Measurements from ENCODE around the gene RREB1.
"Not testable (repeated sequence)": the region's sequence is repeated elsewhere in the genome, so short reads cannot be mapped to it uniquely, and the experiment has no call there.

Gene RREB1

GRCh38 chr6:7261852-7262461 is 154.2 kb downstream of the RREB1 start:
- ChIA-PET CTCF (interaction anchor here (0.6 kb wide), 1 partner anchor 38 kb away, joined by 3 read pairs; no protein-coding TSS in a partner anchor), POLR2A (interaction anchor here (0.6 to 3.1 kb wide), 3 partner anchors 10 to 436 kb away, joined by 3 to 13 read pairs (median 3); partner anchors contain the start of genes CAGE1 and RIOK1)
- TF ChIP-seq SUZ12 (IDR thresholded peaks at IDR 0.05), result no peak
- TF ChIP-seq FOXM1 (IDR thresholded peaks at IDR 0.05; ENCODE audit: borderline replicate concordance), result no peak
- TF ChIP-seq SP1 (IDR thresholded peaks at IDR 0.05), result no peak
- no peak for TF ChIP-seq ARNT (IDR thresholded peaks at IDR 0.05)
- no peak for TF ChIP-seq ELF4 (IDR thresholded peaks at IDR 0.05)
- no peak for TF ChIP-seq BHLHE40 (IDR thresholded peaks at IDR 0.05; ENCODE audit: borderline replicate concordance)
- no peak for TF ChIP-seq HDGF (IDR thresholded peaks at IDR 0.05; ENCODE audit: borderline replicate concordance)
- no peak for TF ChIP-seq CTBP1 (IDR thresholded peaks at IDR 0.05; ENCODE audit: borderline replicate concordance)
- no peak for TF ChIP-seq FOXA1 (IDR thresholded peaks at IDR 0.05)
- no peak for TF ChIP-seq TARDBP (IDR thresholded peaks at IDR 0.05)
- TF ChIP-seq NFRKB (IDR thresholded peaks at IDR 0.05), result no peak
- TF ChIP-seq LEF1 (IDR thresholded peaks at IDR 0.05; ENCODE audit: borderline replicate concordance), result no peak
- TF ChIP-seq FOXK2 (IDR thresholded peaks at IDR 0.05), result no peak
- no peak for TF ChIP-seq ZNF384 (IDR thresholded peaks at IDR 0.05)
- no peak for TF ChIP-seq L3MBTL2 (conservative IDR thresholded peaks at IDR 0.05)
- no peak for TF ChIP-seq PKNOX1 (IDR thresholded peaks at IDR 0.05)
- no peak for DNase-seq (ENCODE audit: extremely low spot score)

GRCh38 chr6:7262746-7263518 is 155.2 kb downstream of the RREB1 start:
- TF ChIP-seq LEF1 (IDR thresholded peaks at IDR 0.05; ENCODE audit: borderline replicate concordance), result no peak
- no peak for TF ChIP-seq SUZ12 (IDR thresholded peaks at IDR 0.05)
- no peak for TF ChIP-seq CTBP1 (IDR thresholded peaks at IDR 0.05; ENCODE audit: borderline replicate concordance)
- TF ChIP-seq SP1 (IDR thresholded peaks at IDR 0.05), result no peak
- no peak for TF ChIP-seq ARNT (IDR thresholded peaks at IDR 0.05)
- TF ChIP-seq FOXM1 (IDR thresholded peaks at IDR 0.05; ENCODE audit: borderline replicate concordance), result no peak
- TF ChIP-seq ELF4 (IDR thresholded peaks at IDR 0.05), result no peak
- TF ChIP-seq HDGF (IDR thresholded peaks at IDR 0.05; ENCODE audit: borderline replicate concordance), result no peak
- TF ChIP-seq FOXA1 (IDR thresholded peaks at IDR 0.05), result no peak
- no peak for TF ChIP-seq L3MBTL2 (conservative IDR thresholded peaks at IDR 0.05)
- TF ChIP-seq BHLHE40 (IDR thresholded peaks at IDR 0.05; ENCODE audit: borderline replicate concordance), result no peak
- TF ChIP-seq NFRKB (IDR thresholded peaks at IDR 0.05), result no peak
- TF ChIP-seq TARDBP (IDR thresholded peaks at IDR 0.05), result no peak
- no peak for TF ChIP-seq PKNOX1 (IDR thresholded peaks at IDR 0.05)
- TF ChIP-seq ZNF384 (IDR thresholded peaks at IDR 0.05), result no peak
- TF ChIP-seq FOXK2 (IDR thresholded peaks at IDR 0.05), result no peak
- CTCF ChIA-PET, result interaction anchor here (0.6 kb wide), 2 partner anchors 37 to 177 kb away, joined by 3 to 5 read pairs; no protein-coding TSS in a partner anchor
- no peak for DNase-seq (ENCODE audit: extremely low spot score)
- POLR2A ChIA-PET, result interaction anchor here (0.6 to 3.1 kb wide), 3 partner anchors 11 to 250 kb away, joined by 3 to 13 read pairs (median 3); partner anchors contain the start of genes CAGE1 and RIOK1

- POLR2A ChIA-PET; DNase-seq (ENCODE audit: extremely low spot score); CTCF ChIA-PET: not testable (repeated sequence)
These were observed 155.7 kb downstream of the RREB1 start for GRCh38 chr6:7263519-7263805.

GRCh38 chr6:7264041-7264440 is 156.3 kb downstream of the RREB1 start:
- ChIA-PET CTCF (interaction anchor here (1.9 kb wide), 1 partner anchor 11 kb away, joined by 5 read pairs; no protein-coding TSS in a partner anchor), POLR2A (interaction anchor here (1.1 kb wide), 1 partner anchor 126 kb away, joined by 7 read pairs; the partner anchor contains the start of genes CAGE1 and RIOK1)

GRCh38 chr6:7264686-7265384 is 157.1 kb downstream of the RREB1 start:
- no peak for DNase-seq (ENCODE audit: extremely low spot score)
- ChIA-PET POLR2A (interaction anchor here (1.1 kb wide), 1 partner anchor 125 kb away, joined by 7 read pairs; the partner anchor contains the start of genes CAGE1 and RIOK1), CTCF (interaction anchor here (1.9 kb wide), 1 partner anchor 10 kb away, joined by 5 read pairs; no protein-coding TSS in a partner anchor)
- TF ChIP-seq FOXA1 (IDR thresholded peaks at IDR 0.05), result no peak
- no peak for TF ChIP-seq PKNOX1 (IDR thresholded peaks at IDR 0.05)
- TF ChIP-seq ARNT (IDR thresholded peaks at IDR 0.05), result no peak
- TF ChIP-seq SP1 (IDR thresholded peaks at IDR 0.05), result no peak
- no peak for TF ChIP-seq SUZ12 (IDR thresholded peaks at IDR 0.05)
- TF ChIP-seq NFRKB (IDR thresholded peaks at IDR 0.05), result no peak
- no peak for TF ChIP-seq BHLHE40 (IDR thresholded peaks at IDR 0.05; ENCODE audit: borderline replicate concordance)

More at GRCh38 chr6:7264041-7264440, 156.3 kb downstream of the RREB1 start:
- DNase-seq (ENCODE audit: extremely low spot score), result no peak
- TF ChIP-seq HDGF (IDR thresholded peaks at IDR 0.05; ENCODE audit: borderline replicate concordance) (no peak), BHLHE40 (IDR thresholded peaks at IDR 0.05; ENCODE audit: borderline replicate concordance) (no peak), L3MBTL2 (conservative IDR thresholded peaks at IDR 0.05) (no peak), FOXA1 (IDR thresholded peaks at IDR 0.05) (no peak), ARNT (IDR thresholded peaks at IDR 0.05) (no peak), LEF1 (IDR thresholded peaks at IDR 0.05; ENCODE audit: borderline replicate concordance) (no peak), ZNF384 (IDR thresholded peaks at IDR 0.05) (no peak), PKNOX1 (IDR thresholded peaks at IDR 0.05) (no peak), SUZ12 (IDR thresholded peaks at IDR 0.05) (no peak)

GRCh38 chr6:7265385-7265726 is 157.6 kb downstream of the RREB1 start:
- CTCF ChIA-PET, result interaction anchor here (1.9 kb wide), 1 partner anchor 10 kb away, joined by 5 read pairs; no protein-coding TSS in a partner anchor
- DNase-seq (ENCODE audit: extremely low spot score); POLR2A ChIA-PET: not testable (repeated sequence)
